ENCODE data around the gene ZNF354C. TPM values are rescaled to one million over a fixed set of nuclear protein-coding genes. Genes with fewer than 3 reads are reported as not detected.

ZNF354C gene
- total RNA-seq, 4 donors from 2014 or later: 5.0 to 7.9 (median 6.3) TPM

- Histone ChIP-seq H3K27ac (replicated peaks in 1 of 4) (no peak overlapping the region), H3K36me3 (peaks cover 0 to 38% (median 19%) of the 10 kb centered on the region in 4 donors), H3K4me1 (no peaks in the 10 kb centered on the region), H3K9me3 (peaks cover 0 to 14% (median 0%) of the 10 kb centered on the region in 4 donors), H3K4me3 (no peak overlapping the region), H3K27me3 (no peaks in the 10 kb centered on the region)
- intact Hi-C loops (cut with DNase I): no loop called here
- DNase-seq (ENCODE audit: extremely low spot score): no peak
- TF ChIP-seq POLR2AphosphoS5 (IDR thresholded peaks at IDR 0.05): no peak
- TF ChIP-seq CTCF (IDR thresholded peaks at IDR 0.05): no peak
- no peak for TF ChIP-seq EP300 (IDR thresholded peaks at IDR 0.05)
- TF ChIP-seq POLR2A (IDR thresholded peaks at IDR 0.05; ENCODE audit: low read depth): no peak
- 93% methylated on average over 9 of the region's 21 CpGs for WGBS
Measured at GRCh38 chr5:179124273-179124852, 64.2 kb downstream of the ZNF354C start.

GRCh38 chr5:179124853-179125788 is 64.9 kb downstream of the ZNF354C start:
- H3K36me3 ChIP-seq: peaks cover 0 to 46% (median 23%) of the 10 kb centered on the region in 4 donors
- no peak overlapping the region for H3K4me3 ChIP-seq
- H3K27me3 ChIP-seq: no peaks in the 10 kb centered on the region
- H3K27ac ChIP-seq (replicated peaks in 1 of 4): no peak overlapping the region
- TF ChIP-seq CTCF (IDR thresholded peaks at IDR 0.05) (no peak), POLR2AphosphoS5 (IDR thresholded peaks at IDR 0.05) (no peak), EP300 (IDR thresholded peaks at IDR 0.05) (no peak), POLR2A (IDR thresholded peaks at IDR 0.05; ENCODE audit: low read depth) (no peak)
- no peak for DNase-seq (ENCODE audit: extremely low spot score)
- WGBS: 86% methylated on average over 15 of the region's 43 CpGs
- no peaks in the 10 kb centered on the region for H3K4me1 ChIP-seq
- peaks cover 0 to 14% (median 0%) of the 10 kb centered on the region in 4 donors for H3K9me3 ChIP-seq
- intact Hi-C loops (cut with DNase I): no loop called here

- 93% methylated on average over 25 of the region's 25 CpGs for WGBS
- H3K36me3 ChIP-seq: peaks cover 0 to 43% (median 23%) of the 10 kb centered on the region in 4 donors
- no peak for DNase-seq (ENCODE audit: extremely low spot score)
Measured at GRCh38 chr5:179125789-179126505, 65.8 kb downstream of the ZNF354C start.

More at GRCh38 chr5:179125789-179126505, 65.8 kb downstream of the ZNF354C start:
- Histone ChIP-seq H3K4me1 (no peaks in the 10 kb centered on the region), H3K9me3 (peaks cover 0 to 7% (median 0%) of the 10 kb centered on the region in 4 donors), H3K27ac (replicated peaks in 1 of 4) (no peak overlapping the region), H3K27me3 (no peaks in the 10 kb centered on the region), H3K4me3 (no peak overlapping the region)
- TF ChIP-seq CTCF (IDR thresholded peaks at IDR 0.05) (no peak), POLR2A (IDR thresholded peaks at IDR 0.05; ENCODE audit: low read depth) (no peak), POLR2AphosphoS5 (IDR thresholded peaks at IDR 0.05) (no peak), EP300 (IDR thresholded peaks at IDR 0.05) (no peak)
- intact Hi-C loops (cut with DNase I): no loop called here

Data from esophagus muscularis mucosa (tissue), 4 donors.